Neutrophil (primary cell): ENCODE measurements around the gene RNF32.
"Not testable (repeated sequence)": the region's sequence is repeated elsewhere in the genome, so short reads cannot be mapped to it uniquely, and the experiment has no call there.

ENCODE experiments used
- H3K27ac ChIP-seq: fragments of 200-600 bp; sonication (generic); 2 replicates; pipeline ENCODE4 v1.5.1; 2016; ENCODE audit warnings: mild to moderate bottlenecking, moderate library complexity
- H3K27me3 ChIP-seq: fragments of 200-600 bp; sonication (generic); 2 replicates; pipeline ENCODE4 v1.6.0; 2016; ENCODE audit warnings: mild to moderate bottlenecking
- H3K36me3 ChIP-seq: fragments of 200-600 bp; sonication (generic); 2 replicates; pipeline ENCODE4 v1.5.1; 2017
- H3K4me1 ChIP-seq, 2 experiments: fragments of 200-600 bp in 1 of 2; sonication (generic) in 1 of 2; 1 replicate in 1 of 2; 2 replicates in 1 of 2; pipeline versions ENCODE4 v1.5.1 to v1.6.1; 2013 to 2016; ENCODE audit warnings: low read depth in 1 of 2, low read length in 1 of 2, mild to moderate bottlenecking in 1 of 2, moderate library complexity in 1 of 2; ENCODE audit not compliant: control insufficient read depth in 1 of 2, insufficient read depth in 1 of 2
- H3K4me3 ChIP-seq, 2 experiments: fragments of 200-600 bp in 1 of 2; sonication (generic) in 1 of 2; 1 replicate in 1 of 2; 2 replicates in 1 of 2; pipeline ENCODE4 v1.5.1; 2013 to 2016; ENCODE audit warnings: low read depth in 1 of 2, low read length in 1 of 2, mild to moderate bottlenecking in 1 of 2, moderate library complexity in 1 of 2
- H3K9me3 ChIP-seq: fragments of 200-600 bp; sonication (generic); 2 replicates; pipeline ENCODE4 v1.5.1; 2016
- TF ChIP-seq, protein P1 (sequence below): fragments of 200-600 bp; sonication (generic); IDR thresholded peaks from 2 replicates; pipeline ENCODE4 v1.5.1; 2016; ENCODE audit warnings: antibody characterized with exemption

Gene RNF32

DNA sequence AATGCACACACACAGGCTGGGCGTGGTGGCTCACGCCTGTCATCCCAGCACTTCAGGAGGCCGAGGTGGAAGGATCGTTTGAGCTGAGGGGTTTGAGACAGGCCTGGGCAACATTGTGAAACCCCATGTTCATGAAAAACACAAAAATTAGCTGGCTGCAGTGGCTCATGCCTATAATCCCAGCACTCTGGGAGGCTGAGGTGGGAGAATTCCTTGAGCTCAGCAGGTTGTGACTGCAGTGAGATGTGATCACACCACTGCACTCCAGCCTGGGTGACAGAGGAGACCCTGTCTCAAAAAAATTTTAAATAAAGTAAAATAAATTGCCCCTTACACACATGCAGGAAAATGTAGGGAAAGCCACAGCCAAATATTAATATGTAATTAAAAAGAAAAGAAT lies 44.1 kb downstream of the RNF32 start:
- Histone ChIP-seq H3K4me3 (no peak overlapping the region), H3K9me3 (no peaks in the 10 kb centered on the region), H3K36me3 (peaks cover 49% of the 10 kb centered on the region), H3K27me3 (no peaks in the 10 kb centered on the region), H3K4me1 (no peaks in the 10 kb centered on the region), H3K27ac (no peak overlapping the region)
- TF ChIP-seq, protein P1, sequence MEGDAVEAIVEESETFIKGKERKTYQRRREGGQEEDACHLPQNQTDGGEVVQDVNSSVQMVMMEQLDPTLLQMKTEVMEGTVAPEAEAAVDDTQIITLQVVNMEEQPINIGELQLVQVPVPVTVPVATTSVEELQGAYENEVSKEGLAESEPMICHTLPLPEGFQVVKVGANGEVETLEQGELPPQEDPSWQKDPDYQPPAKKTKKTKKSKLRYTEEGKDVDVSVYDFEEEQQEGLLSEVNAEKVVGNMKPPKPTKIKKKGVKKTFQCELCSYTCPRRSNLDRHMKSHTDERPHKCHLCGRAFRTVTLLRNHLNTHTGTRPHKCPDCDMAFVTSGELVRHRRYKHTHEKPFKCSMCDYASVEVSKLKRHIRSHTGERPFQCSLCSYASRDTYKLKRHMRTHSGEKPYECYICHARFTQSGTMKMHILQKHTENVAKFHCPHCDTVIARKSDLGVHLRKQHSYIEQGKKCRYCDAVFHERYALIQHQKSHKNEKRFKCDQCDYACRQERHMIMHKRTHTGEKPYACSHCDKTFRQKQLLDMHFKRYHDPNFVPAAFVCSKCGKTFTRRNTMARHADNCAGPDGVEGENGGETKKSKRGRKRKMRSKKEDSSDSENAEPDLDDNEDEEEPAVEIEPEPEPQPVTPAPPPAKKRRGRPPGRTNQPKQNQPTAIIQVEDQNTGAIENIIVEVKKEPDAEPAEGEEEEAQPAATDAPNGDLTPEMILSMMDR: no peak

DNA sequence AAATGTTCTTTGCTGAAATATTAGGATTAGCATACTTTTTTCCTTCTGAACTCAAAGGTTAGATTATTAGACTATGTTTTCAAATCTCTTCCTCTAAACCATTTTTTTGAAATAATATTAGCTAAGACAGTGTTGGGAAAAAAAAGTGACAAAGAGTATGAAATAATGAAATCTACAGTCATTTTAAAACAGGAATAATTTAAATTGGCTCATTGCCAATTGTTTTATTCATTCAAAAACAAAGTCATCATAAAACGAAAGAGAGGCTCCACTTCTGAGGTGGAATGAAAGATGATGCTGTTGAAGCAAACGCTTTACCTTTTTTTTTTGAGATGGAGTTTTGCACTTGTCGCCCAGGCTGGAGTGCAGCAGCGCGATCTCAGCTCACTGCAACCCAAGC lies 51.2 kb downstream of the RNF32 start:
- H3K36me3 ChIP-seq: no peaks in the 10 kb centered on the region

DNA sequence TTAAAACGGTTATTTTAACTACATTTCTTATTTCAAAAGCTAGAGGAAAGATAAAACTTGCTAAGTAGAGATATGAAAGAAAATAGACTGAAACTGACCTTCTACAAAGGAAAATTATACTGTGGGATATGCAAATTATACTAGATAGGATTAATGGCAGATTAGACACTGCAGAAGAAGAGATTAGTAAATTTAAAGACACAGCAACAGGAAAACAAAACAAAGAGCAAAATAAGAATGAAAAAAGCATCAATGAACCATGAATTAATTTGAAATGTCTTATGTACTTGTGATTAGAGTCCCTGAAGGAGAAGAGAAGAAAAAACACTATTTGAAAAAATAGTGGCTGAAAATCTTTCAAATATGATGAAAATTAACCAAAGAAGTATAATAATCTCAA lies 52.3 kb downstream of the RNF32 start:
- Histone ChIP-seq H3K4me3 (no peak overlapping the region), H3K27ac (no peak overlapping the region), H3K9me3 (no peaks in the 10 kb centered on the region), H3K27me3 (no peaks in the 10 kb centered on the region), H3K4me1 (no peaks in the 10 kb centered on the region), H3K36me3 (no peaks in the 10 kb centered on the region)
- TF ChIP-seq, protein P1: no peak

More for the DNA sequence above, 51.2 kb downstream of the RNF32 start:
- H3K9me3 ChIP-seq: no peaks in the 10 kb centered on the region
- H3K27ac ChIP-seq: no peak overlapping the region
- no peaks in the 10 kb centered on the region for H3K27me3 ChIP-seq
- TF ChIP-seq, protein P1: no peak
- H3K4me3 ChIP-seq: no peak overlapping the region
- no peaks in the 10 kb centered on the region for H3K4me1 ChIP-seq

DNA sequence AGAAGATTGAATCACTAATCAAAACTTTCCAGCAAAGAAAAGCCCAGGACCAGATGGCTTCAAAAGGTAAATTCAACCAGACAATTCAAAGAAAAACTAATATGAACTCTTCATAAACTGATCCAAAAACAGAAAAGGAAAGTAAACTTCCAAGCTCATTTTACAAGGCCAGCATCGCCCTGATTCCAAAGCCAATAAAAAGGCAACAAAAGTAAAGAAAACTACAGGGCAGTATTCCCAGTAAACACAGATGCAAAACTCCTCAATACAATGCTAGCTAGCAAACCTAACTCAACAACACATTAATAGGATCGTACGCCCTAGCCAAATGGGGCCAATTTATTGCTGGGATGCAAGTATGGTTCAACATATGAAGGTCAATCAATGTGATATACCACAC lies 53.1 kb downstream of the RNF32 start:
- Histone ChIP-seq H3K36me3 (no peaks in the 10 kb centered on the region), H3K4me1 (no peaks in the 10 kb centered on the region), H3K9me3 (no peaks in the 10 kb centered on the region), H3K27me3 (no peaks in the 10 kb centered on the region), H3K27ac (no peak overlapping the region), H3K4me3 (no peak overlapping the region)
- TF ChIP-seq, protein P1: no peak

DNA sequence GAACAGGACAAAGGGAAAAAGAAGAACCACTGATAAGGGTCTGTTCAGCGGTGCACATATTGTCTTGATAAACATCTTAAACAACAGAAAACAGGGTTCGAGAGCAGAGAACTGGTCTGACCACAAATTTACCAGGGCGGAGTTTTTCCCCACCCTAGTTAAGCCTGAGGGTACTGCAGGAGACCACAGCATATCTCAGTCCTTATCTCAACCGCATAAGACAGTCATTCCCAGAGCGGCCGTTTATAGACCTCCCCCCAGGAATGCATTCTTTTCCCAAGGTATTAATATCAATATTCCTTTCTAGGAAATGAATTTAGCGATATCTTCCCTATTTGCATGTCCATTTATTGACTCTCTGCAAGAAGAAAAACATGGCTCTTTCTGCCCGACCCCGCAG lies 56.7 kb downstream of the RNF32 start:
- H3K4me3 ChIP-seq, H3K27me3 ChIP-seq, H3K9me3 ChIP-seq, H3K27ac ChIP-seq, H3K36me3 ChIP-seq, H3K4me1 ChIP-seq: not testable (repeated sequence)

DNA sequence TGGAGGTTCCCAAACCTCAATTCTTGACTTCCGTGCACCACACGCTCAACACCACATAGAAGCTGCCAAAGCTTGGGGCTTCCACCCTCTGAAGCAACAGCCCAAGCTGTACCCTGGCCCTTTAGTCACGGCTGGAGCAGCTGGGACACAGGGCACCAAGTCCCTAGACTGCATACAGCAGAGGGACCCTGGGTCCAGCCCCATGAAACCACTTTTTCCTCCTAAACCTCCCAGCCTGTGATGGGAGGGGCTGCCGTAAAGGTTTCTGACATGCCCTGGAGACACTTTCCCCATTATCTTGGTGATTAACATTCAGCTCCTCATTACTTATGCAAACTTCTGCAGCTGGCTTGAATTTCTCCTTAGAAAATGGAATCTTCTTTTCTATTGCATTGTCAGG lies 57.9 kb downstream of the RNF32 start:
- not testable (repeated sequence) for H3K27ac ChIP-seq, H3K9me3 ChIP-seq, H3K27me3 ChIP-seq, H3K4me1 ChIP-seq, H3K36me3 ChIP-seq, H3K4me3 ChIP-seq

DNA sequence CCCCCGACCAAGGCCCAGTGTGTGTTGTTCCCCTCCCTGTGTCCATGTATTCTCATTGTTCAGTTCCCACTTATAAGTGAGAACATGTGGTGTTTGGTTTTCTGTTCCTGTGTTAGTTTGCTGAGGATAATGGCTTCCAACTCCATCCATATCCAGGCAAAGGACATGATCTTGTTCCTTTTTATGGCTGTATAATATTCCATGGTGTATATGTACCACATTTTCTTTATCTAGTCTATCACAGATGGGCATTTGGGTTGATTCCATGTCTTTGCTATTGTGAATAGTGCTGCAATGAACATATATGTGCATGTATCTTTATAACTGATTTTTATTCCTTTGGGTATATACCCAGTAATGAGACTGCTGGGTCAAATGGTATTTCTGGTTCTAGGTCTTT lies 61.2 kb downstream of the RNF32 start:
- H3K4me3 ChIP-seq, H3K27me3 ChIP-seq, H3K36me3 ChIP-seq, H3K9me3 ChIP-seq, H3K27ac ChIP-seq, H3K4me1 ChIP-seq: not testable (repeated sequence)
